Measurements from ENCODE around the gene GC.

DNA sequence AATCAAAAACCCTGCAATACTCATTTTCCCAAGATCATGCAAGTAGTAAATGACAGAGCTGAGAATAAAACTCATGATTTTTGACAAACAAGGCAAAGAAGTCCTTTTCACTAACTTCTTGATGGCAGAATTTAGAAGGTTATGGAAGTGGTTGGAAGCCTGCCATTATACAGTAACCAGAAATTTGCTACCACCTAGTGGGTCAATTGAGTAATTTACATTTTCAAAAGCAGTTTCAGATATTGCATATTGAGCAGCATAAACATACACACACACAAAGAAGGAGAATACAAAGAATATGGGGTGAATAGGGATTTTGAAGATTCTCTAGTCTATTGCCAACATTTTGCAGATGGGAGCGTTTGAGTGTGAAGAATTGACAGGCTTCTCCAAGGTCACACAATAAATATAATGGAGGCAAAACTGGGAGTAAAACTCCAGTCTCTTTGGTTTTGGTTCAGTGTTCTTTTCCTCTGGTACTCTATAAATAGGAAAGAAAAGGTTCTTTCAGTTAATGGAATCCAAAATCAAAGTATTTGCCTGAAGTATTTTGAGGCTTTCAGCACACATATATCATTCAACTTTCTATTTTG is 70.2 kb downstream of the GC start:
- no peak for TF ChIP-seq POLR2A (IDR thresholded peaks at IDR 0.05; ENCODE audit: low read depth, low read length)
- TF ChIP-seq POLR2AphosphoS5 (IDR thresholded peaks at IDR 0.05; ENCODE audit: low read depth, low read length) = no peak
- no peak for TF ChIP-seq TAF1 (IDR thresholded peaks at IDR 0.05; ENCODE audit: borderline replicate concordance, low read depth, low read length)

Data from GM12892 (cell line).